Measurements from ENCODE around the gene FER.

The FER gene

GRCh38 chr5:109192555-109193281 lies 445.0 kb downstream of the FER start:
- DNase-seq: no peak

DNA sequence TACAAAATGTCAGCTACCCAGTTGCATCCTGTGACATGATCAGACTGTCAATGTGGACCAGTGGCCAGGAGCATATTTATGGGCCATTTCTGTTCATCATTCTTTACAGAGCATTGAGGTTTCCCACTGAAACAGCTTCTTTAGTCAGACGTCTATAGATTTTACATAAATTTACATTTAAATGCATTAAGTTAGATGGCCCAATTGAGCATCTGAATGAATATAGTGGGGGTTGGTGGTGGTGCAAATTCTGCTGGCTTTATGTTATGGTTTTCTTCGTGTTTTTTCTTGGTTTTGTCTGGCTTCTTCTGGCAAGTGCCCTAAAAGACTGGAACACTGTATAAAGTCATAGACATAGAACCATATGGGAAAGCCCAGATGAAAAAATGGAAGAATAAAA lies 448.0 kb downstream of the FER start:
- DNase-seq: no peak

DNA sequence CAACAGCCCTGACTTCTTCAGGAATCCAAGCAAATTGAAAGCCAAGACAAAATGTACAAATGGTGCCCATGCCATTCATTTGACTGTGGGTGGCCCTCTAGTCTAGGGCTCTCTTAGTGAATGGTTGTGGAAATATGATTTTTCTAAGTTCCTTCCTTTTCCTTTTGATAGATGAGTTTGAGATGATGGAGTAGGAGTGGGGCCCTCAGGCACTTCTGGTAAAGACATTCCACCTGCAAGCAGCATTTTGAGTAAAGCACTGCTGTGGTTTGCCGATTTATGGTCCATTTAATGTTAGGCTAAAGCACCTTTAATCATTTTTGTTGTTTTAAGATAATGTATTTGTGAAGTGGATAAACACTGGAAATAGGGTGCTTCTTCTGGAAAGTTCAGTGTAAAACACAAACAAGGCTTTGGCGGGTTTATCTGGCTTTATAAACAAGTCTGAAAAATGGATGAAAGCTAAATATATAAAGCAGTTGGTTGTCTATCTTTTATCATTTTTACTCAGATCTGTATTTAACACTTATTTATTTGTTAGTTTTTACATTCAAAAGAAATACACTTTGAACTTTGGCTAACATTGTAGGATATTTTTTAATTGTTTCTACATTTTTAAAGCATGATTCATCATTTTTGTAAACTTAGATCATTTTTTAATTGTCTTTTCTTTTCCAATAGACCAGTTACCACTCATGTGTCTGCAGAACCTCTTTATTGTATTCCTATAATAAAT lies 448.6 kb downstream of the FER start:
- no peak for DNase-seq

DNA sequence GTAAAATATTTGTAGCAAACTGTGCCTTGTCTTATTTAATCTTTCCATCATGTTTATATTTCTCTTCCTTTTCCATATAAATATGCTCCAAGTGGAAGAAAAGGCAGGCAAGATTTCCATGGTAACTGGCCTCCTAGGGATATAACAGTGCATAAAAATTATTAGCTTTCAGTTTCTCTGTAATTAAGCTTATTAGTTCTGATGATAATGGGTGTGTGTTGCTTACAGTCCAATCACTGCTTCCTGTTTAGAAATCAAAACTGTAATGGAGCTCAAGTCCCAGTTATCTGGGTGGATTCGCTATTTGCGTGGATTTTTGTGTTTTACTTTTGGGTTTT lies 449.1 kb downstream of the FER start:
- no peak for DNase-seq

- DNase-seq: no peak
Measured at GRCh38 chr5:109199289-109199688, 451.6 kb downstream of the FER start.

DNA sequence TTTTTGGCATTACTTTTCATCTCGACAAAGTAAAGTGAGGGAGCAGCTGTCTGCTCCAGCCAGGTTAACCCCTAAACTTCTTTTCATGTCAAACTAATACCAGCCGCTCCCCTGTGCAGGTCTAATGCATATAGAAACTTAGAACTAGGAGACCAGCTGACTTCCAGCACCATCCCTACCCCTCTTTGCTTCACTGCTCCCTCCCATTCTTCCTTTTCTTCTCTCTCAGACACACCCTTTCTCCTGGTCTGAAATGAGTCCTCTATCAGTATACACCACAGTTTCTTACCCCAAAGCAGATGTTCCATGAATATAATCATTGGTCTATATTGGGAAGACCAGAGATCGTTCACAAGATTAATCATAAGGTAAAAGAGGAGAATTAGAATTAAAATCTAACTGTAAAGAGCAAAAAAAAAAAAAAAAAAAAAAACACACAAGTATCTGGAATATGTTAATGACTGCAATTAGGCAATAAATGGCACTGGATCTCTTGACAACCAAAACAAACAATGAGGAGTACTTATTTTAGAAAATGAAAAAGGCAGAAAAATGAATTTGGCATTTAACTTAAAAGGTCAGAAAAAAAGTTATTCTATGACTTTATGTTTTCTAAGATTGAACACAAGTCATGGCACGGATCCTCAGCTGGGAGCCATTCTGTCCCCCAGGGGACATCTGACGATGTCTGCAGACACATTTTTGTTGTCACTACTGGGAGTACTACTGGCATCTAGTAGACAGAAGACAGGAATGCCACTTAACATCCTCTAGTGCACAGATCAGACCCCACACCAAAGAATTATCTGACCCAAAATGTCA lies 452.3 kb downstream of the FER start:
- no peak for DNase-seq

GRCh38 chr5:109215040-109215439 lies 467.3 kb downstream of the FER start:
- no peak for DNase-seq

GRCh38 chr5:109218818-109219217 lies 471.1 kb downstream of the FER start:
- DNase-seq: no peak

DNA sequence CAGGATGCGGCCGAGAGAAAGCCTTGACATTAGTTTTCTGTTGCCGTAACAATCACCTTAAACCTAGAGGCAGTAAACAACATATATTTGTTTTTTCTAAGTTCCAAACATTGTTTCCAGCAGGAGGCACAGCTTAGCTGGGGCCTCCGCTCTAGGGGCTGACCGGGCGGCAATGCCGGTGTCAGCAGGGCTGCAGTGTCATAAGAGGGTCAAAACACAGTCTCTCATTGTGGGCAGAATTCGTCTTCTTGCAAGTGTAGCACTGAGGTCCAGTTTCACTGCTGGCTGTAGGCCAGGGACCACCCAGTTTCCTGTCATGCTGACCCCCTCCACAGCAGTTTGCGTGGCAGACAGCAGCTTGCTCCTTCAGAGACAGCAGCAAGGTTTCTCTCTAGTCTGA lies 475.8 kb downstream of the FER start:
- DNase-seq: no peak

- no peak for DNase-seq
Measured at GRCh38 chr5:109224276-109224882, 476.7 kb downstream of the FER start.

- DNase-seq: no peak
Measured at GRCh38 chr5:109225716-109226625, 478.3 kb downstream of the FER start.

- no peak for DNase-seq
Measured at GRCh38 chr5:109230369-109230768, 482.7 kb downstream of the FER start.

DNA sequence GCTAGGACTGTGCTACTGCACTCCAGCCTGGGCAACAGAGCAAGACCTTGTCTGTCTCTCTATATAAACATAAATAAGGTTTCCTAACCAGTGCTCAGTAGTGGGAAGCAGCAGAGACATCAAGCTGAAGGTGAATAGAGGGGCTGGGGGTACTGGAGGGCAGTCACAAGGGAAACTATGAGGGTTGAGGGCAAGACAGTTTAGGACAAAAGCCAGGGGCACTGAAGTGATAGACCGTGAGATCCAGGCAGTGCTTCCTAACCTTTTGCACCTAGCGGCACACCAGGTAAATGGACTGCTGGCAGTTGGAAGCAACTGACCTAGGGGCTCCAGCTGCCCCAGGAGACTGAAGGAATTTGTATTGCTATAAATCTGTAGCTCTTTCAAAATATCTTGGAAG lies 483.6 kb downstream of the FER start:
- no peak for DNase-seq

GRCh38 chr5:109234381-109234780 lies 486.7 kb downstream of the FER start:
- no peak for DNase-seq

DNA sequence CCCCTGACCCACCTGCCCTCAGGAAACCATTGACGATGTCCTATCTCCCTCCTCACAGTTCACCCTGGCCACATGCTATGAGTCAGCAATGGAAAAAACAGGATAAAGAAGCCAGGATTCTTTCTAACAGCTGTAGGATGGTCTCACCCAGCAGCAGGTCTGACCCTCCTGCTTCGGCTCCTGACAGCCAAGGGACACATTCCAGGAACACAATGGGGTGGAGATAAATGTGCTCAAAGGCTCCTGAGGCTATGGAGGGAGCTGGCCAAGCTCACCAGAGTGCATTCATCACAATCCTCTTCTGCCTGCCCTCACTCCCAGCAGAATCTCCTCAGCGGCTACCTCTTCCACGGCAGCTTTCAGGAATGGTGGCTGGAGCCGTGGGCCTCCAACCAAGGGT lies 491.8 kb downstream of the FER start:
- no peak for DNase-seq

DNA sequence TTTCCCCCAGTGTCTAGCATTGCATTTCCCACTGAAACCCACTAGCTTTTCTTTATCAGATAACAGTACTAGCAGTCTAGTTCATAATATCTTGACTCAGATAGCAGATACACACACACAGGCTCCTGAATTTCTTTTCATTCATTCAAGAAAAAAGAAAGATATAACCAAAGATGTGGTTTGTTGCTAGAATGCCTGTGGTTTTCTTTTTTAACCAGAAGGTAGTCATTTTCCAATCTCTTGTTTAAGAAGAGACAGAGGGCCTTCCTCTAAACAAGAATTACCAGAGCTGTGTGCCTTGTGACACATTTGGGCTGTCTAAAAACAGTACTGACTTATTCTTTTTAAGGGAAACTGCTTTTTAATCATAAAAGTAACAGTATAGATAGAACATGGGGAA lies 494.8 kb downstream of the FER start:
- DNase-seq: no peak

DNA sequence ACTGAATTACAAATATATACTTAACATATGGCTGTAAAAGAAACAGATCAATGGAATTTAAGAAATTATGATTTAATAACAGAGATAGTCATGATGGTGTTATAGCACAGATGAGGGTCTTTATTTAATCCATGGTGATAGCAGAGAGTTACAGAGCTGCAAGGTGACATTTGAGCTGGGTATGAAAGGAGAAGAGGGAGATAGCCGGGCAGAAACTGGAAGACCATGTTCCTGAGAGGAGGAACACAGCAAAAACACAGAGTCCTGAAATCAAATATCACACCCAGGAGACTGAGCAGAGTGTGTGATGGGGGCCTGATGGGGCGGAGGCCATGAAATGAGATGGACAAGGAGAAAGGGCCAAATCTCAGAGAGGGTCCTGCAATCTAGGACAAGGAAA lies 498.7 kb downstream of the FER start:
- no peak for DNase-seq
